DOHH2 (cell line): ENCODE data around the gene CPEB3.

ENCODE experiments used
- H3F3A ChIP-seq: fragments of 200-600 bp; sonication (generic), shearing (Covaris generic); 2 replicates; pipeline ENCODE4 v1.6.0; 2016; ENCODE audit warnings: antibody characterized with exemption, mild to moderate bottlenecking; ENCODE audit not compliant: control insufficient read depth, insufficient read depth
- H3K27ac ChIP-seq: fragments of 200-600 bp; sonication (generic); 2 replicates; pipeline ENCODE4 v1.5.1; 2014; ENCODE audit warnings: low read depth, mild to moderate bottlenecking, low read length, moderate library complexity
- H3K27me3 ChIP-seq: fragments of 200-600 bp; sonication (generic); 2 replicates; pipeline ENCODE4 v1.6.1; 2014; ENCODE audit warnings: mild to moderate bottlenecking, low read length, mixed read lengths; ENCODE audit not compliant: control insufficient read depth
- H3K36me3 ChIP-seq: fragments of 200-600 bp; sonication (generic); 2 replicates; pipeline ENCODE4 v1.6.1; 2014; ENCODE audit warnings: mild to moderate bottlenecking, low read length, moderate library complexity, mixed read lengths; ENCODE audit not compliant: control insufficient read depth
- H3K4me1 ChIP-seq: fragments of 200-600 bp; sonication (generic); 2 replicates; pipeline ENCODE4 v1.6.1; 2014; ENCODE audit warnings: mild to moderate bottlenecking, low read length, mixed read lengths; ENCODE audit not compliant: control insufficient read depth
- H3K4me2 ChIP-seq: fragments of 200-600 bp; sonication (generic); 2 replicates; pipeline ENCODE4 v1.6.0; 2014; ENCODE audit warnings: mild to moderate bottlenecking, low read length, moderate library complexity
- H3K4me3 ChIP-seq: fragments of 200-600 bp; sonication (generic); 2 replicates; pipeline ENCODE4 v1.5.1; 2014; ENCODE audit warnings: mild to moderate bottlenecking, low read length, mixed read lengths
- H3K79me2 ChIP-seq: fragments of 200-600 bp; sonication (generic); 2 replicates; pipeline ENCODE4 v1.6.1; 2014; ENCODE audit warnings: mild to moderate bottlenecking, low read length, mixed read lengths; ENCODE audit not compliant: control insufficient read depth
- H3K9me2 ChIP-seq: fragments of 200-600 bp; sonication (generic); replicated peaks from 2 replicates; pipeline ENCODE4 v1.6.1; 2014; ENCODE audit warnings: mild to moderate bottlenecking, low read length, mixed read lengths; ENCODE audit not compliant: control insufficient read depth
- H3K9me3 ChIP-seq: fragments of 200-600 bp; sonication (generic); 2 replicates; pipeline ENCODE4 v1.6.1; 2014; ENCODE audit warnings: antibody characterized with exemption, low read length, mixed read lengths; ENCODE audit not compliant: control insufficient read depth, insufficient read depth
- H4K20me1 ChIP-seq: fragments of 200-600 bp; sonication (generic); 2 replicates; pipeline ENCODE4 v1.6.0; 2014; ENCODE audit warnings: low read depth, mild to moderate bottlenecking, antibody characterized with exemption, low read length, moderate library complexity; ENCODE audit not compliant: control insufficient read depth, insufficient read depth
- EZH2phosphoT487 ChIP-seq: fragments of 200-600 bp; sonication (generic); IDR thresholded peaks from 2 replicates; pipeline ENCODE4 v1.6.1; 2017; ENCODE audit warnings: borderline replicate concordance, mild to moderate bottlenecking, antibody characterized with exemption, low read length, moderate library complexity, mixed read lengths
- TF ChIP-seq, protein P1 (sequence below): fragments of 200-600 bp; sonication (generic); IDR thresholded peaks from one replicate; pipeline ENCODE4 v1.5.1; 2014; ENCODE audit warnings: antibody characterized with exemption, mild to moderate bottlenecking, low read depth, low read length; ENCODE audit not compliant: poor library complexity, severe bottlenecking

The CPEB3 gene

DNA sequence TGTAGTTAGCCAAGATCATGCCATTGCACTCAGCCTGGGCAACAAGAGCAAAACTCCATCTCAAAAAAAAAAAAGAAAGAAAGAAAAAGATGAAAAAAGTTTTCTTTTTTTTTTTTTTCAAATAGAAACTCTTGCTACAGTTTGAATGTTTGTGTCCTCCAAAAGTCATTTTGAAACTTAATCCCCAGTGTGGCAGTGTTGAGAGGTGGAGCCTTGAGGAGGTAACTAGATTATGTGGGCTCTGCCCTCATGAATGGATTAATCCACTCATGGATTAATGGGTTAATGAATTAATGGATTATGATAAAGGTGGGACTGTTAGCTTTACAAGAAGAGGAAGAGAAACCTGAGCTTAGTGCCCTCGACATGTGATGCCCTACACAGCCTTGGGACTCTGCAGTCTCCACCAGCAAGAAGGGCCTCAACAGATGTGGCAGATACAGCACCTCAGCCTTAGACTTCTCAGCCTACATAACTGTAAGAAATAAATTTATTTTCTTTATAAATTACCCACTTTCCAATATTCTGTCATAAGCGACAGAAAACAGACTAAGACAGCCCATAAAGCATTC lies 25.1 kb downstream of the CPEB3 start:
- H3K9me3 ChIP-seq, result no peaks in the 10 kb centered on the region
- H3K4me3 ChIP-seq, result no peak overlapping the region
- H3K27me3 ChIP-seq, result no peaks in the 10 kb centered on the region; the same call in 1 of the 2 replicates
- no peaks in the 10 kb centered on the region for H3F3A ChIP-seq
- H3K27ac ChIP-seq, result no peak overlapping the region
- no peaks in the 10 kb centered on the region for H3K4me1 ChIP-seq
- no peaks in the 10 kb centered on the region for H3K9me2 ChIP-seq
- TF ChIP-seq, protein P1, sequence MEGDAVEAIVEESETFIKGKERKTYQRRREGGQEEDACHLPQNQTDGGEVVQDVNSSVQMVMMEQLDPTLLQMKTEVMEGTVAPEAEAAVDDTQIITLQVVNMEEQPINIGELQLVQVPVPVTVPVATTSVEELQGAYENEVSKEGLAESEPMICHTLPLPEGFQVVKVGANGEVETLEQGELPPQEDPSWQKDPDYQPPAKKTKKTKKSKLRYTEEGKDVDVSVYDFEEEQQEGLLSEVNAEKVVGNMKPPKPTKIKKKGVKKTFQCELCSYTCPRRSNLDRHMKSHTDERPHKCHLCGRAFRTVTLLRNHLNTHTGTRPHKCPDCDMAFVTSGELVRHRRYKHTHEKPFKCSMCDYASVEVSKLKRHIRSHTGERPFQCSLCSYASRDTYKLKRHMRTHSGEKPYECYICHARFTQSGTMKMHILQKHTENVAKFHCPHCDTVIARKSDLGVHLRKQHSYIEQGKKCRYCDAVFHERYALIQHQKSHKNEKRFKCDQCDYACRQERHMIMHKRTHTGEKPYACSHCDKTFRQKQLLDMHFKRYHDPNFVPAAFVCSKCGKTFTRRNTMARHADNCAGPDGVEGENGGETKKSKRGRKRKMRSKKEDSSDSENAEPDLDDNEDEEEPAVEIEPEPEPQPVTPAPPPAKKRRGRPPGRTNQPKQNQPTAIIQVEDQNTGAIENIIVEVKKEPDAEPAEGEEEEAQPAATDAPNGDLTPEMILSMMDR, result no peak
- TF ChIP-seq EZH2phosphoT487, result no peak
- H3K36me3 ChIP-seq, result no peaks in the 10 kb centered on the region
- no peaks in the 10 kb centered on the region for H4K20me1 ChIP-seq
- H3K79me2 ChIP-seq, result no peaks in the 10 kb centered on the region
- no peak overlapping the region for H3K4me2 ChIP-seq

DNA sequence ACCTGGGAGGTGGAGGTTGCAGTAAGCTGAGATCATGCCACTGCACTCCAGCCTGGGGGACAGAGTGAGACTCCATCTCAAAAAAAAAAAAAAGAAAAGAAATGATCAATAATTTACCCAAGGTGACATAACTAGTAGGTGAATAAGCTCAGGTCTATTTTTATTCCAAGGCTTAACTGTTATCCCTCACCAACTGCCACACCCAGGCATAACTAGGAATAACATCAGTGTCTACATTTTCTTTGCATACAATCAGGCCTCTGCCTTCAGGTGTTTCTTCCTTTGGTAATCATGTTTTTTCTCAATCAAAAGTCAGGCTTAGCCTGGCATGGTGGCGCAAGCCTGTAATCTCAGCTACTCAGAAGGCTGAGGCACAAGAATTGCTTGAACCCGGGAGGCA lies 26.6 kb downstream of the CPEB3 start:
- H3K4me1 ChIP-seq, result no peaks in the 10 kb centered on the region
- H3K9me2 ChIP-seq, result no peaks in the 10 kb centered on the region
- peaks cover 2% of the 10 kb centered on the region; the same call in 1 of the 2 replicates for H3K27me3 ChIP-seq
- H3K4me2 ChIP-seq, result no peak overlapping the region
- H3F3A ChIP-seq, result no peaks in the 10 kb centered on the region
- no peaks in the 10 kb centered on the region for H4K20me1 ChIP-seq
- TF ChIP-seq, protein P1, result no peak
- no peak for TF ChIP-seq EZH2phosphoT487
- H3K4me3 ChIP-seq, result no peak overlapping the region
- H3K9me3 ChIP-seq, result no peaks in the 10 kb centered on the region
- H3K36me3 ChIP-seq, result no peaks in the 10 kb centered on the region
- no peaks in the 10 kb centered on the region for H3K79me2 ChIP-seq
- no peak overlapping the region for H3K27ac ChIP-seq

DNA sequence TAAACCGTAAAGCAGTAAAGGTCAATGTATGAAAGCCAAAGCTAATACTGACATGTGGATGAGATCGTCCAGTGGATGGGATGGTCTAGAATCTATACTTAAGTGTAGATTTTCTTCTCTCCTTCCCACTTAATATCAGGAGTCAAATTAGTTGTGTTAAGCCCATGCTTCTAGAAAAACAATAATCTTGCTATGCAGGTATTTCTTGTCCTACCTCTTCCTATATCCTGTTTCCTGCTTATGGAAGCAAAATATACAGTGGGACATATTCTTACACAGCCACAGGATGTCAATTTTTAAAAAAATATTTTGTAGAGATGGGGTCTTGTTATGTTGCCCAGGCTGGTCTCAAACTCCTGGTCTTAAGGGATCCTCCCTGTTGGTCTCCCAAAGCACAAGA lies 27.5 kb downstream of the CPEB3 start:
- Histone ChIP-seq H3K4me2 (no peak overlapping the region), H3K4me1 (no peaks in the 10 kb centered on the region), H3K9me2 (no peaks in the 10 kb centered on the region), H3K79me2 (no peaks in the 10 kb centered on the region), H3F3A (no peaks in the 10 kb centered on the region), H3K27ac (no peak overlapping the region), H4K20me1 (no peaks in the 10 kb centered on the region), H3K36me3 (no peaks in the 10 kb centered on the region), H3K27me3 (peaks cover 2% of the 10 kb centered on the region; the same call in 1 of the 2 replicates), H3K9me3 (no peaks in the 10 kb centered on the region), H3K4me3 (no peak overlapping the region)
- TF ChIP-seq EZH2phosphoT487, result no peak
- TF ChIP-seq, protein P1, result no peak
